Lung (tissue), 12 donors: ENCODE measurements around the gene EEF1AKMT2. TPM values are rescaled to one million over a fixed set of nuclear protein-coding genes. Genes with fewer than 3 reads are reported as not detected.

Experiments used
- ATAC-seq: fragments of 200-7000 bp; cut with Tn5 transposase; one replicate; pipeline ENCODE4 v1.9.1; 2020; ENCODE audit warnings: moderate number of reproducible peaks; ENCODE audit not compliant: insufficient read depth, low FRiP score
- DNase-seq, 3 donors: peaks; one replicate each; pipeline ENCODE4 v3.0.0-alpha.2; 2013 to 2017
- H3K27ac ChIP-seq, 2 donors: one replicate each; pipeline ENCODE4 v1.5.1; 2013; ENCODE audit warnings: mild to moderate bottlenecking in 2 of 2, moderate library complexity in 2 of 2, control low read depth in 1 of 2, inconsistent platforms in 1 of 2, low read depth in 1 of 2, low read length in 1 of 2
- H3K27me3 ChIP-seq, 3 donors: one replicate each; pipeline ENCODE4 v1.5.1; 2013; ENCODE audit warnings: low read length in 2 of 3; ENCODE audit not compliant: control insufficient read depth in 3 of 3, insufficient read depth in 3 of 3
- H3K36me3 ChIP-seq, 4 donors: one replicate each; pipeline ENCODE4 v1.5.1; 2013; ENCODE audit warnings: low read length in 4 of 4, mild to moderate bottlenecking in 1 of 4, moderate library complexity in 1 of 4; ENCODE audit not compliant: control insufficient read depth in 4 of 4, insufficient read depth in 4 of 4
- H3K4me1 ChIP-seq, 5 donors: one replicate each; pipeline ENCODE4 v1.5.1; 2013; ENCODE audit warnings: low read length in 5 of 5, mild to moderate bottlenecking in 2 of 5, moderate library complexity in 1 of 5; ENCODE audit not compliant: control insufficient read depth in 5 of 5, insufficient read depth in 5 of 5
- H3K4me3 ChIP-seq: one replicate; pipeline ENCODE4 v1.5.1; 2013; ENCODE audit warnings: mild to moderate bottlenecking, control low read depth, moderate library complexity
- H3K9ac ChIP-seq, 2 donors: one replicate each; pipeline ENCODE4 v1.5.1; 2013; ENCODE audit warnings: low read length in 2 of 2, control low read depth in 1 of 2; ENCODE audit not compliant: insufficient read depth in 1 of 2
- H3K9me3 ChIP-seq, 4 donors: one replicate each; pipeline ENCODE4 v1.5.1; 2013; ENCODE audit warnings: low read length in 3 of 4, mild to moderate bottlenecking in 1 of 4, moderate library complexity in 1 of 4; ENCODE audit not compliant: control insufficient read depth in 4 of 4, insufficient read depth in 3 of 4
- WGBS, 2 donors: extraction: QIAGEN DNeasy Blood & Tissue Kit; methylation state at CpG; one replicate each; pipeline ENCODE4 v1.1.7; 2013; 5-methylcytosine and 5-hydroxymethylcytosine counted together
- polyA plus RNA-seq, 2 donors: library from polyadenylated mRNA; stranded (reverse); fragments of 200-250 nt; gene quantifications; one replicate each; pipeline ENCODE4 v1.2.1, GENCODE V29; 2013
- total RNA-seq, 2 donors: library from RNA; depleted of rRNA in 1 of 2; stranded (reverse); fragments of >200 nt in 1 of 2; gene quantifications; one replicate each; pipeline ENCODE4 v1.2.1, GENCODE V29; 2014 to 2021
- TF ChIP-seq, protein P1 (sequence below): IDR thresholded peaks from 2 replicates; pipeline ENCODE4 v1.5.1; 2012; ENCODE audit warnings: mild to moderate bottlenecking; ENCODE audit errors: control extremely low read depth, extremely low read depth
- donor health status: control.
- donor health status: control.
- donor health status: Bipolar disorder and iron deficiency.
- donor health status: healthy.
- donor health status: DM: yes; HTN: yes; CAD: no.

Gene EEF1AKMT2
- total and polyA plus RNA-seq, 4 donors: 9.0 to 37.9 (median 16.0) TPM

DNA sequence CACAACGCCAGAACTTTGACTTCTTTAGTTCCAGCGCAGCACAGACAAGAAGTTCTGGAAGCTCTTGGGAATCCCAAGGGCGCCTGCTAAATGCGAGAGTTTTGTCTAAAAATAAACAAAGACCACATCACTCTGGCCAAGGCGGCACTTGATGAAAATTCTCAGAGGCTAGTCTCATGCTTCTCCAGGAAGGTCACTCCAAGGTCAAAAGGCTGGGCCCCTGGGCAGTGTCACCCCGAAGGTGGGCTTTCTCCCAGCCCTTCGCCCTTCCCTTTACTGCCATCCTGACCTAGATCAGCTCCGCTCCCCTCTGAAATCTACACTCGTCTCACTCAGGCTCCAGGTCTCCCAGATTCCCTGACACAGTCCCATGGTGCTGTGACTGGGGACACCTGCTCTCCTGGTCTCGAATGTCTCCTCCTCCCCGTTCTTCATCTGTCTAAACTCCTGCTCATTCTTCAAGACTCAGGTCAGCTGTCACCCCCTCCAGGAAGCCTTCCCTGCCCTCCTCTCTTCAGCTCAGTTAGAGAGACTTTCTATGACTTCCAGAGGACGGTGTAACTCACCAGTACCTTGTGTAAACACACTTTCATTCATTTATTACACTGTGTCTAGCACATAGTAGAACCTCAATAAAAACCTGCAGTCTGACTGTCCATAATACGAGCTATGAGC is 58.0 kb downstream of the EEF1AKMT2 start:
- Histone ChIP-seq H3K4me3 (no peak overlapping the region), H3K27ac (peak overlapping the region; percentile 68 to 90), H3K9ac (peak overlapping the region in 1 of 2 donors; percentile 17), H3K4me1 (peaks cover 32 to 65% (median 38%) of the 10 kb centered on the region in 5 donors), H3K36me3 (peaks cover 0 to 4% (median under 1%) of the 10 kb centered on the region in 4 donors), H3K9me3 (no peaks in the 10 kb centered on the region), H3K27me3 (no peaks in the 10 kb centered on the region)
- WGBS, 2 donors: 60 to 77% methylated on average over 13 of the region's 13 CpGs
- DNase-seq: peak in 1 of 3 donors; percentile 26
- ATAC-seq: no peak
- TF ChIP-seq, protein P1, sequence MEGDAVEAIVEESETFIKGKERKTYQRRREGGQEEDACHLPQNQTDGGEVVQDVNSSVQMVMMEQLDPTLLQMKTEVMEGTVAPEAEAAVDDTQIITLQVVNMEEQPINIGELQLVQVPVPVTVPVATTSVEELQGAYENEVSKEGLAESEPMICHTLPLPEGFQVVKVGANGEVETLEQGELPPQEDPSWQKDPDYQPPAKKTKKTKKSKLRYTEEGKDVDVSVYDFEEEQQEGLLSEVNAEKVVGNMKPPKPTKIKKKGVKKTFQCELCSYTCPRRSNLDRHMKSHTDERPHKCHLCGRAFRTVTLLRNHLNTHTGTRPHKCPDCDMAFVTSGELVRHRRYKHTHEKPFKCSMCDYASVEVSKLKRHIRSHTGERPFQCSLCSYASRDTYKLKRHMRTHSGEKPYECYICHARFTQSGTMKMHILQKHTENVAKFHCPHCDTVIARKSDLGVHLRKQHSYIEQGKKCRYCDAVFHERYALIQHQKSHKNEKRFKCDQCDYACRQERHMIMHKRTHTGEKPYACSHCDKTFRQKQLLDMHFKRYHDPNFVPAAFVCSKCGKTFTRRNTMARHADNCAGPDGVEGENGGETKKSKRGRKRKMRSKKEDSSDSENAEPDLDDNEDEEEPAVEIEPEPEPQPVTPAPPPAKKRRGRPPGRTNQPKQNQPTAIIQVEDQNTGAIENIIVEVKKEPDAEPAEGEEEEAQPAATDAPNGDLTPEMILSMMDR: no peak

DNA sequence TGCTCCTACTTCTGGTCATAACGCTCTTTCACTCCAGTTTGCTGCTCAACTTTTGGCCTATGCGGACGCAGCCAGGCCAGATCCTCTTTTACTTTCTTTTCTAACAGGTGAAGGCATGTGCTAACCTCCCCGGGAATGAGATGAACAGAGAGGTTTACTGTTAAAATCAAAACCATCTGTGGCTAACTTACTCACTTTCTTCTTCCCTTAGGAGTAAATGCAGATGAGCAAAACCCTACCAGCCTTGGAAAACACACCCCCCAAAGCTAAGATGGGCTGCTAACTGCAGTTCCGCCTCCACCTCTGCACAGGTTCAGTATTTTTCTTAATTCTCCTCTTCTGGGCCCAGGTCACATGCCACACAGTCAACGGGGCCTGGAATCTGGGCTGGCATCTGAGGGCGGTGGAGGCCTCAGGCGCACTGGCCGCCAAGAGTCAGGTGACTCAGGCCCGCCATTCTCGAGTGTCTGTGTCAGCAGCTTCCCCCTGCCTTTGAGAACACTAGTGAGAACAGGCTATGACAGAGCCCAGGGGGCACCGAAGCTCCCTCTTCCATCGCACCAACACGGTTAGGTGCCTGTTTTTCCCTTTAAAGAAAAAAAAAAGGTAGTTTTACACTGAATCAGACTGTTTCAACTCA is 58.6 kb downstream of the EEF1AKMT2 start:
- H3K27ac ChIP-seq: peak overlapping the region; percentile 68 to 90
- DNase-seq: peak in 2 of 3 donors; percentile 29 to 53
- peaks cover 0 to 4% (median under 1%) of the 10 kb centered on the region in 4 donors for H3K36me3 ChIP-seq
- peak; percentile 45 for ATAC-seq
- no peak overlapping the region for H3K4me3 ChIP-seq
- H3K9ac ChIP-seq: peak overlapping the region in 1 of 2 donors; percentile 17
- TF ChIP-seq, protein P1: no peak
- no peaks in the 10 kb centered on the region for H3K9me3 ChIP-seq
- peaks cover 34 to 64% (median 41%) of the 10 kb centered on the region in 5 donors for H3K4me1 ChIP-seq
- no peaks in the 10 kb centered on the region for H3K27me3 ChIP-seq
- 59 to 79% methylated on average over 14 of the region's 14 CpGs for WGBS, 2 donors

DNA sequence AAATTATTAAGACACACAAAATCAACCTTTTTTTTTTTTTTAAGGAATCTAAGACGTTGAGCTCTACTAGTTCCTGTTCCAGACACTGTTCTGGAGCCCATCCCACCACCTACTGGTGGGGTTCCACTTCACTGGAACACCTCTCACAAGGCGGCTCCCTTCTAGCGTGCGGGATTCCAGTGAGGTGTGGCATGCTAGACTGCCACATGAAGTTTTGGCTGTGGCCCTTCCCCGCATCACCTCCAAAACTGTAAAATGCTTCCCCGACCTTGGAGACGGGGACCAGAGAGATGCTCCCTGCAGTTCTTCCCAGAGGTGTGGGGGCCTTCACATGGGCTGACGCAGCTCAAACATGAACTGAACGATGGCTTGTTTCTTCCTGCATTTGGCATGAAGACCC is 60.1 kb downstream of the EEF1AKMT2 start:
- H3K4me1 ChIP-seq: peaks cover 31 to 61% (median 38%) of the 10 kb centered on the region in 5 donors
- ATAC-seq: no peak
- no peak overlapping the region for H3K9ac ChIP-seq
- no peaks in the 10 kb centered on the region for H3K9me3 ChIP-seq
- H3K27ac ChIP-seq: peak overlapping the region in 1 of 2 donors; percentile 17
- 88 to 89% methylated on average over 9 of the region's 9 CpGs for WGBS, 2 donors
- TF ChIP-seq, protein P1: no peak
- H3K36me3 ChIP-seq: peaks cover 0 to 4% (median under 1%) of the 10 kb centered on the region in 4 donors
- no peak for DNase-seq
- no peak overlapping the region for H3K4me3 ChIP-seq
- no peaks in the 10 kb centered on the region for H3K27me3 ChIP-seq
